Endothelial cell (in vitro differentiated cells): ENCODE measurements around the gene RAB31. TPM values are rescaled to one million over a fixed set of nuclear protein-coding genes. Genes with fewer than 3 reads are reported as not detected.

Experiments
- DNase-seq: peaks from one replicate; pipeline ENCODE4 v3.0.0; 2021; ENCODE audit warnings: low spot score
- H3K27ac Mint-ChIP-seq: one replicate; pipeline ENCODE4 v1.8.0; 2021; ENCODE audit warnings: mixed read lengths, inconsistent platforms; ENCODE audit not compliant: unreplicated experiment
- H3K27me3 Mint-ChIP-seq: one replicate; pipeline ENCODE4 v1.8.0; 2021; ENCODE audit warnings: mild to moderate bottlenecking, moderate library complexity, mixed read lengths, inconsistent platforms; ENCODE audit not compliant: unreplicated experiment
- H3K36me3 Mint-ChIP-seq: one replicate; pipeline ENCODE4 v1.8.0; 2021; ENCODE audit warnings: mild to moderate bottlenecking, low read depth, mixed read lengths, inconsistent platforms; ENCODE audit not compliant: unreplicated experiment
- H3K4me1 Mint-ChIP-seq: one replicate; pipeline ENCODE4 v1.8.0; 2021; ENCODE audit warnings: mild to moderate bottlenecking, mixed read lengths, inconsistent platforms; ENCODE audit not compliant: unreplicated experiment
- H3K4me3 Mint-ChIP-seq: one replicate; pipeline ENCODE4 v1.8.0; 2021; ENCODE audit warnings: mild to moderate bottlenecking, mixed read lengths, inconsistent platforms; ENCODE audit not compliant: unreplicated experiment
- H3K9me3 Mint-ChIP-seq: one replicate; pipeline ENCODE4 v1.8.0; 2021; ENCODE audit warnings: mixed read lengths, inconsistent platforms; ENCODE audit not compliant: unreplicated experiment
- total RNA-seq: library from RNA; stranded (reverse); fragmentation: NEBNext Ultra II Directional; extraction: Animal tissue kit (Norgen Biotek cat#: 25700); gene quantifications from one replicate; pipeline ENCODE4 v1.2.1, GENCODE V29; 2021; ENCODE audit not compliant: unreplicated experiment
- TF ChIP-seq, protein P1 (sequence below): fragments of 200-600 bp; sonication (generic); IDR thresholded peaks from one replicate; pipeline ENCODE4 v1.5.0; 2021; ENCODE audit warnings: antibody characterized with exemption; ENCODE audit not compliant: unreplicated experiment

Gene RAB31
- total RNA-seq, 1 donor from 2014 or later = 88.8 TPM

DNA sequence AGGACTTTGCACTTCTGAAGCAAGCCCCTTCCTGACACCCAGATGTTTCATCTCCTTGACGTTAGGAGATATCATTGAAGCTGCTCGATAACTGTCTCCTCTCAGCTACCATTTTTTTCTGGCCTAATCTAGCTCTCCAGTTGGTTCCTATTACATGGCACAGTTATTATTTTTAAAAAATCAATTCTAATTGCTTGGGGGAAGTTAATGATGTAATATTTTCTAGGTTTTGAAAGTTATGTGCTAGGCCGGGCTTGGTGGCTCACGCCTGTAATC is 22.5 kb upstream of the RAB31 start:
- TF ChIP-seq, protein P1, sequence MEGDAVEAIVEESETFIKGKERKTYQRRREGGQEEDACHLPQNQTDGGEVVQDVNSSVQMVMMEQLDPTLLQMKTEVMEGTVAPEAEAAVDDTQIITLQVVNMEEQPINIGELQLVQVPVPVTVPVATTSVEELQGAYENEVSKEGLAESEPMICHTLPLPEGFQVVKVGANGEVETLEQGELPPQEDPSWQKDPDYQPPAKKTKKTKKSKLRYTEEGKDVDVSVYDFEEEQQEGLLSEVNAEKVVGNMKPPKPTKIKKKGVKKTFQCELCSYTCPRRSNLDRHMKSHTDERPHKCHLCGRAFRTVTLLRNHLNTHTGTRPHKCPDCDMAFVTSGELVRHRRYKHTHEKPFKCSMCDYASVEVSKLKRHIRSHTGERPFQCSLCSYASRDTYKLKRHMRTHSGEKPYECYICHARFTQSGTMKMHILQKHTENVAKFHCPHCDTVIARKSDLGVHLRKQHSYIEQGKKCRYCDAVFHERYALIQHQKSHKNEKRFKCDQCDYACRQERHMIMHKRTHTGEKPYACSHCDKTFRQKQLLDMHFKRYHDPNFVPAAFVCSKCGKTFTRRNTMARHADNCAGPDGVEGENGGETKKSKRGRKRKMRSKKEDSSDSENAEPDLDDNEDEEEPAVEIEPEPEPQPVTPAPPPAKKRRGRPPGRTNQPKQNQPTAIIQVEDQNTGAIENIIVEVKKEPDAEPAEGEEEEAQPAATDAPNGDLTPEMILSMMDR = no peak
- Mint-ChIP-seq H3K9me3 (no peaks in the 10 kb centered on the region), H3K4me1 (peaks cover 15% of the 10 kb centered on the region), H3K36me3 (no peaks in the 10 kb centered on the region), H3K27ac (no peak overlapping the region), H3K27me3 (peaks cover 2% of the 10 kb centered on the region), H3K4me3 (no peak overlapping the region)
- no peak for DNase-seq

DNA sequence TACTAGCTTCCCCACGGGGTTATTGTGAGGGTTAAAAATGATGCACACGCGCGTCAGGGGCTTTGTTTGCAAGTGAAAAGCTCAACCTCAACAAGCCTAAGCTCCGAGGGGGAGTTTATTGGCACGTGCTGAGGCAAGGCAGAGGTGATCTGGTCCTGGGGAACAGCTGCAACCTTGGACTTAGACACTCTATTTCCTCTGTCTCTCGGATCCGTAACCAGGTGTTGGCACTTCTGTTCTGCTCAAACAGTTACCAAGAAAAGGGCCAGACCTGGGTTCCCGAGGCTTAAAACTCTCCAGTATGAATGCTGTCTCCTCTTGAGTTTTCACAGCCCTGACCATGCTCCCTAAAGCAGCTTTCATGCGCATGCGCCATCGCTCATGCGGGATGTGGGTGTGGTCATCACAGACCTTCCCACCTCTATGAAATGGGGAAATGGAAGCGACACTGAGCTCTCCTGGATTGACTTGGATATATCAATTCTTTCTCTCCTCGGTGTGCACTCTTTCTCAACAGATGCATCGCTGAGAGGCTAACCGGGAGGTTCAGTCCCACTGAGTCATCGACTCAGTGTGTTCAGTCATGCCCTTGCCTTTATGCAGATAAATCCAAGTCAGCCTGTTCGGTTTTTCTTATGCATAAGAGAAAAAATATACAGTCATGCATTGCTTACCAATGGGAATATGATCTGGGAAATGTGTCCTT is 19.9 kb upstream of the RAB31 start:
- Mint-ChIP-seq H3K4me3 (no peak overlapping the region), H3K27ac (no peak overlapping the region), H3K27me3 (peaks cover 2% of the 10 kb centered on the region), H3K9me3 (no peaks in the 10 kb centered on the region), H3K4me1 (peaks cover 15% of the 10 kb centered on the region), H3K36me3 (no peaks in the 10 kb centered on the region)
- TF ChIP-seq, protein P1 = no peak
- DNase-seq = no peak

DNA sequence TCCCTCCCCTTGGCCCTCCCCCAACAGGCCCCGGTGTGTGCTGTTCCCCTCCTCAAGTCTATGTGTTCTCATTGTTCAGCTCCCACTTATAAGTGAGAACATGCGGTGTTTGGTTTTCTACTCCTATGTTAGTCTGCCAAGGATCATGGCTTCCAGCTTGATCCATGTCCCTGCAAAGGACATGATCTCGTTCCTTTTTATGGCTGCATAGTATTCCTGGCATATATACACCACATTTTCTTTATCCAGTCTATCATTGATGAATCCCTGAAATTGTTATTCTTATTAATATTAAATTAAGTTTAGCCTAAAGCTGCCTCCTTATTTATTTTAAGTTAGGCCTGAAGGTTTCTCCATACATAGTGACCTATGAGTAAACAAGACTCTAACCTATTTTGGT is 18.8 kb upstream of the RAB31 start:
- no peak overlapping the region for H3K27ac Mint-ChIP-seq

DNA sequence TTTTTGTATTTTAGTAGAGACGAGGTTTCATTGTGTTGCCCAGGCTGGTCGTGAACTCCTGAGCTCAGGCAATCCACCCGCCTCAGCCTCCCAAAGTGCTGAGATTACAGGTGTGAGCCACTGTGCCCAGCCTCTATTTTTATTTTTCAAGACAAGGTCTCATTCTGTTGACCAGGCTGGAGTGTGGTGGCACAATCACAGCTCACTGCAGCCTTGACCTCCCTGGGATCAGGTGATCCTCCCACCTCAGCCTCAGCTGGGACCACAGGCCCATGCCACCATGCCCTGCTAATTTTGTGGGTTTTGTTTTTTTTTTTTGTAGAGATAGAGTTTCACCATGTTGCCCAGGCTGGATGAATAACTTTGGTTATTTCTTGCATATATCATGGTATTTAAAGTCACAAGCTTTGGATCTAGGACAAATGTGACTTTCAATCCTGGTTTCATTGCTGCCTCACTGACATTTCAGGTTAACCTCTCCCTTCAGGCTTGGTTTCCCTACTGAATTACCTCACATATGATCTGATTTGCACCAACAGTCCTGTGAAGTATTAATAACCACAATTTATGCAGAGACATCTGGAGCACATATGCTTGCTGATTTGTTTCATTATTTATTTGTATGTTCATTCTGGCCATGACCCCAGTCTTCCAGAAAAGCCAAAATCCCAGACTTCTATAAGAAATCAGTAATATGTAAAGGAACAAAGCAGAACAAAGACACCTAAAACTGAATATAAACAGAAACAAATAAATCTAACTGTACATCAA is 17.5 kb upstream of the RAB31 start:
- Mint-ChIP-seq H3K4me3 (no peak overlapping the region), H3K27ac (no peak overlapping the region), H3K9me3 (no peaks in the 10 kb centered on the region), H3K27me3 (peaks cover 3% of the 10 kb centered on the region), H3K36me3 (no peaks in the 10 kb centered on the region), H3K4me1 (no peaks in the 10 kb centered on the region)
- DNase-seq = no peak
- TF ChIP-seq, protein P1 = no peak

More for the DNA sequence above, 18.8 kb upstream of the RAB31 start:
- TF ChIP-seq, protein P1 = no peak
- Mint-ChIP-seq H3K4me3 (no peak overlapping the region), H3K27me3 (peaks cover 2% of the 10 kb centered on the region), H3K4me1 (peaks cover 10% of the 10 kb centered on the region), H3K36me3 (no peaks in the 10 kb centered on the region), H3K9me3 (no peaks in the 10 kb centered on the region)
- no peak for DNase-seq

DNA sequence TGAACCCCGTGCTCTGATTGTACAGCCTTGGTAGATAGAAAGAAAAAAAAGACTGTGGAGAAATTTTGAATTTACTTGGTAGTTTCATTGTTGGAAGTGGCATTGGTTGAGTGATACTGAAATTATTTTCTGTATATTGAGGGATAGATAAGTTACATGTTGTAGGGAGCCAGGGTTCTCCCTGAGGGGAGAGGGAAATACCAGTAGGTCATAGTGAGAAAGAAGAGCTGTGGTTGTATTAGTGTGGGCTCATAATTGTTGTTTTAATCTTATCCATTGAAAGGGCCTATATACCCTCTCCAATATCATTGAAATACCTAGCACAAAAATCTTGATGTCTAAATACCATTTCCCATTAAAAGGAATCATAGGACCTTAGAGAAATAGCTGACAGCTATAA is 16.9 kb upstream of the RAB31 start:
- Mint-ChIP-seq H3K27ac (no peak overlapping the region), H3K36me3 (no peaks in the 10 kb centered on the region), H3K9me3 (no peaks in the 10 kb centered on the region), H3K4me3 (no peak overlapping the region), H3K27me3 (peaks cover 4% of the 10 kb centered on the region), H3K4me1 (peaks cover 6% of the 10 kb centered on the region)
- no peak for DNase-seq
- TF ChIP-seq, protein P1 = no peak
